ENCODE data around the gene BNC2.

Gene BNC2

DNA sequence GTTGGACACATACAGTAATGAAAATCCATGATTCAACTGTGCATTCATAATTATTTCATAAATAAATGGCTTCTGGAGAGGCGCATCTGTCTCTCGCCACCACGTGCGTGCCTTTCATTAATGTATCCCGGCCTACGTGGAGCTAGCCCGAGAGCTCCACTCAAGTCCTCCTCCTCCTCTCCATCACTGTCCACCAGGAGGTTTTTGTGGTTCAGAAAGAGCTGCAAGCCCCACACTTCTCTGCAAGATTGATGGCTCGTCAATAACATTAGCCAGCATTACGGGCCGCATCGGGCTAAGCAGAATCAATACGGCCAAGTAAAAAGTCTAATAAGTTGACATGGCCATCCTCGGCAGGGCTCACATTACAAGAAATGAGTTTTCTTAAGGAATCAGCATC is 499.8 kb downstream of the BNC2 start:
- TF ChIP-seq, protein P1, sequence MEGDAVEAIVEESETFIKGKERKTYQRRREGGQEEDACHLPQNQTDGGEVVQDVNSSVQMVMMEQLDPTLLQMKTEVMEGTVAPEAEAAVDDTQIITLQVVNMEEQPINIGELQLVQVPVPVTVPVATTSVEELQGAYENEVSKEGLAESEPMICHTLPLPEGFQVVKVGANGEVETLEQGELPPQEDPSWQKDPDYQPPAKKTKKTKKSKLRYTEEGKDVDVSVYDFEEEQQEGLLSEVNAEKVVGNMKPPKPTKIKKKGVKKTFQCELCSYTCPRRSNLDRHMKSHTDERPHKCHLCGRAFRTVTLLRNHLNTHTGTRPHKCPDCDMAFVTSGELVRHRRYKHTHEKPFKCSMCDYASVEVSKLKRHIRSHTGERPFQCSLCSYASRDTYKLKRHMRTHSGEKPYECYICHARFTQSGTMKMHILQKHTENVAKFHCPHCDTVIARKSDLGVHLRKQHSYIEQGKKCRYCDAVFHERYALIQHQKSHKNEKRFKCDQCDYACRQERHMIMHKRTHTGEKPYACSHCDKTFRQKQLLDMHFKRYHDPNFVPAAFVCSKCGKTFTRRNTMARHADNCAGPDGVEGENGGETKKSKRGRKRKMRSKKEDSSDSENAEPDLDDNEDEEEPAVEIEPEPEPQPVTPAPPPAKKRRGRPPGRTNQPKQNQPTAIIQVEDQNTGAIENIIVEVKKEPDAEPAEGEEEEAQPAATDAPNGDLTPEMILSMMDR (conservative IDR thresholded peaks at IDR 0.05; ENCODE audit: low read depth, low read length), result no peak
- H3K4me3 ChIP-seq (ENCODE audit: low read depth, low read length), result no peak overlapping the region
- no peak for DNase-seq (ENCODE audit: low read depth)

DNA sequence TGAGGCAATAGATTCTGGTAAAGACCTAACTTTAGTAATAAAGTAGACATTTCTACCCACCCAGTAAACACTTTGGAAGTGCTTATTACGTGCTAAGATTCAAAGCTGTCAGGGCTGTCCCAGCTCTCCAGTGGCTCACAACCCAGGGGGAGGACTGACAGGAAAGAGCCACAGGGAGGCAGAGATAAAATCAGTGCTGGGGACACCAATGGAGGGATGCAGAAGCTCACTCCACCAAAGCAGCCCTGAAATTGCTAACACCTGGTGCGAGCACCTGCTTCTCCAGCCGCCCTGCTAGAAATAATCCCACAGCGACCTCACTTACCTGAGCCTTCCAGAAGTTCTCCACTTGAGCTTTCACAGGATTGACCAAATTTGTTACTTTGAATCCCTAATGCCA is 501.0 kb downstream of the BNC2 start:
- TF ChIP-seq, protein P1 (conservative IDR thresholded peaks at IDR 0.05; ENCODE audit: low read depth, low read length), result no peak
- no peak for DNase-seq (ENCODE audit: low read depth)
- no peak overlapping the region for H3K4me3 ChIP-seq (ENCODE audit: low read depth, low read length)

DNA sequence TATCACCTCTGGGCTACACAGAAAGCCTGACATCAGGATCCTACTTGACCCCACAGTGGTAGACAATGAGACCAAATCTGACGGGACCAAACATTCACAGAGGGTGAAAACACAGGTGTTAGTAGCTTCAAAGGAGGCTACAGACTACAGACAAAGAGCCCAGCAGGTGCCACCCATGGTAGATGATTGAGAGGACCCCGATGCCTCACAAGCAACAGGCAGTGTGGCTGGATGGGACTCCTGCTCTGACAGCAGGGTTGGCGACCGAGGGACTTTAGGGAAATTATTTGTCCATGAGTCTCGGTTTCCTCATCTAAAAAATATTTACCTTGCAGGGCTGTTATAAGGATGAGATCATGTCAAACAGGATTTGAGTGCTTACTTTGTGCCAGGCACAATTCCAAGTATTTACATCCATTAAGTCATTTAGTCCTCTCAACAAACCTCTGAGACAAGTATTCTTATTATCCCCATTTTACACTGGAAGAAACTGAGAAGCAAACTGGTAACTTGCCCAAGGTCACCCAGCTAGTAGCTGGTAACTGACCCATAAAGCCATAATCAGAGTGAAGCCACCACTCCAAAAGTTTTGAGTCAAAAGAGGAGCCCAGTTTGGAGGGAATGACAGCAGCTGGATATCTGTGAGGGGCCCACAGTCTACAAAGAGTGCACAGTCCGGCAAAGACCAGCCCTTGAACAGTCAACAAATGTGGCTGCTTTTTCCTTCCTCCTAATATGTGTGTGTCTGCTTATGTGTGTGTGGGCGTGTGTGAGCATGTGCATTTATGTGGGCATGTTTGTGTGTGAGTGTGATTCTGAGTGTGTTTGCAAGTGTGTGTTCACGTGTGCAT is 502.0 kb downstream of the BNC2 start:
- DNase-seq (ENCODE audit: low read depth), result no peak
- H3K4me3 ChIP-seq (ENCODE audit: low read depth, low read length), result no peak overlapping the region
- TF ChIP-seq, protein P1 (conservative IDR thresholded peaks at IDR 0.05; ENCODE audit: low read depth, low read length), result no peak

DNA sequence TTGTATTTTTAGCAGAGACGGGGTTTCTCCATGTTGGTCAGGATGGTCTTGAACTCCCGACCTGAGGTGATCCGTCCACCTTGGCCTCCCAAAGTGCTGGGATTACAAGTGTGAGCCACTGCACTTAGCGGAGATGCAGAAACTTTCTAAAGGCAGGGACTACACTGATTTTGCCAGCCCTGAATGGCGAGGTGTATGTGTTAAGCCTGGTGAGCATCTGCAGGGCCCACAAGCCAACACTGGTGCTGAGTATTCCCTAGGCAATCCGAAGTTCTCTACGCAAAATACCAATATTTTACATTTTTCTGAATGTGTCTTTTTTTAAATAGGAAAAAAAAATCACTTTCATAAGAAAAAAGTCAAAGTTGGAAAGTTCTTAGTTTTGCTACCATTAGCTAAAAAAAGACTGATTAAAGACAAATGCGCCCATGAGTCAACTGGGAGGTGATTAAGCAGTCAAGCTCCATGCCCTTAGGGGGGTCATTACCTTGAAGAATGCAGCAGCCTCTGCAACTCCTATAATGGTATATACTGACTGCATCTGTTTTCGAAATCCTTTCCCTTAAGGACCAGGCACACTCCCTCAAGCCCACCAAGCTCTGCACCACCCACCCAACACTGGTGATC is 502.8 kb downstream of the BNC2 start:
- DNase-seq (ENCODE audit: low read depth), result no peak
- TF ChIP-seq, protein P1 (conservative IDR thresholded peaks at IDR 0.05; ENCODE audit: low read depth, low read length), result no peak
- no peak overlapping the region for H3K4me3 ChIP-seq (ENCODE audit: low read depth, low read length)

DNA sequence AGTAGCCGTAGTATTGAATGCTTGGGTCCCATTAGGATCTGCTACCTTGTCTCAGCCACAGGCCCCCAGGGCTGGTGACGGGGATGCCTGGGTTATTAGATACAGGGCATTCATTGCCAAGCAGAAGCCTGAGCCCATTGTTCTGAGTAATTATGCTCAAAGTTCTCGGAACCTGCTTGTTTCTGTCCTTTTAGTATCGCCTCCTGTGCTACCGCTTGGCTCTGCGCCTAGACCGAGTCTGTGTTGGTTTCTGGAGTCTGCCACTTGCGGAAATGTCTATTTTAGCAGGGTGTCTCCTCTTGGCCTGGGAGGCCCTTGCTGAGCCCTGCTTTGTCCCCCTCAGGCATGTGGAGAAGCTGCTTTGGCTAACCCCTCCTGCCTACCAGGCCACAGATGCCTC is 506.1 kb downstream of the BNC2 start:
- TF ChIP-seq, protein P1 (conservative IDR thresholded peaks at IDR 0.05; ENCODE audit: low read depth, low read length), result no peak
- H3K4me3 ChIP-seq (ENCODE audit: low read depth, low read length), result no peak overlapping the region
- DNase-seq (ENCODE audit: low read depth), result no peak

DNA sequence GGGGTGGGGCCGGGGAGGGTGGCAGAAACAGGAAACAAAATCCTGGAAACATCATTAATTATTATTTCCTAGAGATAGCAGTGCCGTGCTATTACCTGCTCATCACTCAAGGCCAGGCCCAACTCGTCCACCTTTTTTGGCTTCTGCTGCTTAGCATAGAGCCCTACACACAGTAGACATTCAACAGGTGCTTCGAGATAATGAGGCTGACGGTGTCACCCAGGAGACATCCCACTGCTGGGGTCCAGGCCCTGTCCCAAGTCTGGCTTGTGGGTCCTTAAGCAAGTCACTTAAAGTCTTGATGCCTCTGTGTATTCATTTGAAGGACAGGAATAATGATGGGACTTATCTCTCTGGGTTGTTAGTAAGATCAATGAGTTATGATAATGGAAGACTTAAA is 506.6 kb downstream of the BNC2 start:
- no peak overlapping the region for H3K4me3 ChIP-seq (ENCODE audit: low read depth, low read length)
- no peak for DNase-seq (ENCODE audit: low read depth)
- TF ChIP-seq, protein P1 (conservative IDR thresholded peaks at IDR 0.05; ENCODE audit: low read depth, low read length), result no peak

Measured in choroid plexus epithelial cell (primary cell).